CD14-positive monocyte (primary cell): ENCODE data around the gene FBXL20. TPM values are rescaled to one million over a fixed set of nuclear protein-coding genes. Genes with fewer than 3 reads are reported as not detected.

Experiments
- DNase-seq, 3 donors: peaks; one replicate each; pipeline ENCODE4 v3.0.0-alpha.2; 2011 to 2022
- H2AFZ ChIP-seq: 2 replicates; pipeline ENCODE4 v1.6.0; 2012; ENCODE audit warnings: mild to moderate bottlenecking, low read depth, low read length, inconsistent platforms; ENCODE audit not compliant: insufficient read depth, poor library complexity, severe bottlenecking
- H3K27ac ChIP-seq, 2 donors: 1 replicate in 1 of 2; 2 replicates in 1 of 2; pipeline ENCODE4 v1.5.1; 2012 to 2013; ENCODE audit warnings: low read length in 2 of 2, control low read depth in 1 of 2, inconsistent platforms in 1 of 2, low read depth in 1 of 2, mild to moderate bottlenecking in 1 of 2
- H3K27me3 ChIP-seq, 2 donors: one replicate each; pipeline versions ENCODE4 v1.6.0 to v1.6.1; 2011 to 2013; ENCODE audit warnings: low read length in 2 of 2; ENCODE audit not compliant: control insufficient read depth in 2 of 2, insufficient read depth in 2 of 2
- H3K36me3 ChIP-seq, 2 donors: replicated peaks in 1 of 2; 1 replicate in 1 of 2; 2 replicates in 1 of 2; pipeline versions ENCODE4 v1.5.1 to v1.6.1; 2012 to 2013; ENCODE audit warnings: low read length in 2 of 2, control low read depth in 1 of 2, inconsistent platforms in 1 of 2, mild to moderate bottlenecking in 1 of 2; ENCODE audit not compliant: insufficient read depth in 2 of 2, control insufficient read depth in 1 of 2
- H3K4me1 ChIP-seq, 2 donors: 1 replicate in 1 of 2; 2 replicates in 1 of 2; pipeline versions ENCODE4 v1.5.1 to v1.6.1; 2012 to 2013; ENCODE audit warnings: low read length in 2 of 2, control low read depth in 1 of 2, inconsistent platforms in 1 of 2, mild to moderate bottlenecking in 1 of 2, moderate library complexity in 1 of 2; ENCODE audit not compliant: insufficient read depth in 2 of 2, control insufficient read depth in 1 of 2
- H3K4me2 ChIP-seq: replicated peaks from 2 replicates; pipeline ENCODE3; 2012; ENCODE audit warnings: low read length, moderate library complexity, mild to moderate bottlenecking; ENCODE audit not compliant: poor library complexity, severe bottlenecking; ENCODE audit errors: extremely low read depth
- H3K4me3 ChIP-seq, 3 experiments: fragments of 200-600 bp in 1 of 3; sonication (generic) in 1 of 3; replicated peaks in 1 of 3; 1 replicate in 2 of 3; 2 replicates in 1 of 3; pipeline ENCODE4 v1.5.1; 2011 to 2013; ENCODE audit warnings: low read length in 3 of 3, mild to moderate bottlenecking in 3 of 3, control low read depth in 2 of 3, low read depth in 2 of 3, inconsistent platforms in 1 of 3, moderate library complexity in 1 of 3
- H3K79me2 ChIP-seq: 2 replicates; pipeline ENCODE4 v1.6.0; 2012; ENCODE audit warnings: mild to moderate bottlenecking, control low read depth, inconsistent platforms, low read length, moderate library complexity; ENCODE audit not compliant: insufficient read depth
- H3K9ac ChIP-seq: 2 replicates; pipeline ENCODE4 v1.6.0; 2017; ENCODE audit warnings: low read length, mild to moderate bottlenecking; ENCODE audit not compliant: insufficient read depth, poor library complexity, severe bottlenecking
- H3K9me3 ChIP-seq, 2 donors: replicated peaks in 1 of 2; 1 replicate in 1 of 2; 2 replicates in 1 of 2; pipeline versions ENCODE4 v1.5.1 to v1.6.1; 2012 to 2013; ENCODE audit warnings: low read length in 2 of 2, control low read depth in 1 of 2; ENCODE audit not compliant: control insufficient read depth in 1 of 2, insufficient read depth in 1 of 2
- H4K20me1 ChIP-seq: 2 replicates; pipeline ENCODE4 v1.6.0; 2012; ENCODE audit warnings: mild to moderate bottlenecking, low read length, control low read depth, moderate library complexity; ENCODE audit not compliant: insufficient read depth
- H3K27ac Mint-ChIP-seq, 7 donors: one replicate each; pipeline ENCODE4 v1.8.0; 2020; ENCODE audit warnings: mild to moderate bottlenecking in 7 of 7, mixed read lengths in 7 of 7, moderate library complexity in 6 of 7, inconsistent platforms in 2 of 7
- H3K27me3 Mint-ChIP-seq, 3 donors: one replicate each; pipeline ENCODE4 v1.8.0; 2021 to 2022; ENCODE audit warnings: low read depth in 3 of 3, mild to moderate bottlenecking in 3 of 3, mixed read lengths in 3 of 3, moderate library complexity in 3 of 3, inconsistent platforms in 1 of 3
- H3K36me3 Mint-ChIP-seq, 2 donors: one replicate each; pipeline ENCODE4 v1.8.0; 2020; ENCODE audit warnings: mixed read lengths in 2 of 2, inconsistent platforms in 1 of 2, mild to moderate bottlenecking in 1 of 2
- H3K4me1 Mint-ChIP-seq: one replicate; pipeline ENCODE4 v1.8.0; 2020; ENCODE audit warnings: mild to moderate bottlenecking, mixed read lengths
- H3K4me3 Mint-ChIP-seq, 2 donors: one replicate each; pipeline ENCODE4 v1.8.0; 2020; ENCODE audit warnings: mild to moderate bottlenecking in 2 of 2, mixed read lengths in 2 of 2, moderate library complexity in 1 of 2
- H3K9me3 Mint-ChIP-seq, 7 donors: one replicate each; pipeline ENCODE4 v1.8.0; 2020 to 2022; ENCODE audit warnings: mixed read lengths in 7 of 7, mild to moderate bottlenecking in 6 of 7, moderate library complexity in 6 of 7, inconsistent platforms in 2 of 7
- WGBS: methylation state at CpG from one replicate; pipeline ENCODE4 v1.1.5; 2013; ENCODE audit warnings: missing lambda C conversion rate; ENCODE audit not compliant: insufficient coverage; 5-methylcytosine and 5-hydroxymethylcytosine counted together
- intact Hi-C, 2 donors: fragments of 100-400 bp; cut with micrococcal nuclease; formaldehyde crosslinking; loops; one replicate each; pipeline versions ENCODE4 v1.15.0 to v1.15.1; 2023
- polyA plus RNA-seq, 3 donors: library from polyadenylated mRNA; depleted of rRNA in 1 of 3; unstranded in 2 of 3; stranded (reverse) in 1 of 3; fragments of 300-500 nt in 2 of 3; fragments of >200 nt in 1 of 3; fragmentation: Illumina TruSeq in 2 of 3; gene quantifications; 1 replicate in 2 of 3; 2 replicates in 1 of 3; pipeline ENCODE4 v1.2.3, GENCODE V29; 2012 to 2021
- TF ChIP-seq, protein P1 (sequence below): fragments of 200-600 bp; IDR thresholded peaks from one replicate; pipeline ENCODE4 v1.8.0; 2022; ENCODE audit warnings: antibody characterized with exemption, mild to moderate bottlenecking

The FBXL20 gene
- polyA plus RNA-seq, 3 donors, result 4.0 to 7.7 (median 4.7) TPM

- peak; percentile 77 to 89 (median 87) for DNase-seq
- peak overlapping the region; percentile 97 for H3K4me2 ChIP-seq
- H3K27me3 ChIP-seq, result no peaks in the 10 kb centered on the region
- Mint-ChIP-seq H3K4me3 (peak overlapping the region; percentile 99), H3K4me1 (peaks cover 30% of the 10 kb centered on the region), H3K27me3 (peaks cover 0 to 3% (median 0%) of the 10 kb centered on the region in 3 donors), H3K27ac (peak overlapping the region; percentile 90 to 96 (median 95)), H3K9me3 (no peaks in the 10 kb centered on the region), H3K36me3 (peaks cover 9 to 22% of the 10 kb centered on the region in 2 donors)
- peaks cover 24% of the 10 kb centered on the region for H4K20me1 ChIP-seq
- peaks cover 42% of the 10 kb centered on the region for H3K79me2 ChIP-seq
- H3K9ac ChIP-seq, result peak overlapping the region; percentile 87
- intact Hi-C loops, result loop anchor here in 1 of 2 donors (1.0 to 5.0 kb wide), 2 partner anchors 37 to 130 kb away; no protein-coding TSS in a partner anchor
- H3K4me1 ChIP-seq, result peaks cover 15 to 16% of the 10 kb centered on the region in 2 donors
- 1% methylated on average over 35 of the region's 53 CpGs for WGBS
- peaks cover 13 to 26% of the 10 kb centered on the region in 2 donors for H3K36me3 ChIP-seq
- H3K9me3 ChIP-seq, result no peaks in the 10 kb centered on the region
- H2AFZ ChIP-seq, result peak overlapping the region; percentile 89
- TF ChIP-seq, protein P1, sequence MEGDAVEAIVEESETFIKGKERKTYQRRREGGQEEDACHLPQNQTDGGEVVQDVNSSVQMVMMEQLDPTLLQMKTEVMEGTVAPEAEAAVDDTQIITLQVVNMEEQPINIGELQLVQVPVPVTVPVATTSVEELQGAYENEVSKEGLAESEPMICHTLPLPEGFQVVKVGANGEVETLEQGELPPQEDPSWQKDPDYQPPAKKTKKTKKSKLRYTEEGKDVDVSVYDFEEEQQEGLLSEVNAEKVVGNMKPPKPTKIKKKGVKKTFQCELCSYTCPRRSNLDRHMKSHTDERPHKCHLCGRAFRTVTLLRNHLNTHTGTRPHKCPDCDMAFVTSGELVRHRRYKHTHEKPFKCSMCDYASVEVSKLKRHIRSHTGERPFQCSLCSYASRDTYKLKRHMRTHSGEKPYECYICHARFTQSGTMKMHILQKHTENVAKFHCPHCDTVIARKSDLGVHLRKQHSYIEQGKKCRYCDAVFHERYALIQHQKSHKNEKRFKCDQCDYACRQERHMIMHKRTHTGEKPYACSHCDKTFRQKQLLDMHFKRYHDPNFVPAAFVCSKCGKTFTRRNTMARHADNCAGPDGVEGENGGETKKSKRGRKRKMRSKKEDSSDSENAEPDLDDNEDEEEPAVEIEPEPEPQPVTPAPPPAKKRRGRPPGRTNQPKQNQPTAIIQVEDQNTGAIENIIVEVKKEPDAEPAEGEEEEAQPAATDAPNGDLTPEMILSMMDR, result no peak
- peak overlapping the region; percentile 90 to 95 (median 95) for H3K4me3 ChIP-seq
- peak overlapping the region; percentile 65 to 77 for H3K27ac ChIP-seq
Measured at GRCh38 chr17:39402244-39402889, 941 bp upstream of the FBXL20 start.

GRCh38 chr17:39400547-39401411 is 647 bp downstream of the FBXL20 start:
- Mint-ChIP-seq H3K9me3 (no peaks in the 10 kb centered on the region), H3K36me3 (peaks cover 8 to 15% of the 10 kb centered on the region in 2 donors), H3K4me1 (peaks cover 30% of the 10 kb centered on the region), H3K27me3 (peaks cover 0 to 3% (median 0%) of the 10 kb centered on the region in 3 donors), H3K27ac (peak overlapping the region; percentile 69 to 96 (median 90)), H3K4me3 (peak overlapping the region; percentile 99)
- peaks cover 40% of the 10 kb centered on the region for H4K20me1 ChIP-seq
- H3K9me3 ChIP-seq, result no peaks in the 10 kb centered on the region
- peak overlapping the region; percentile 87 for H3K9ac ChIP-seq
- peak overlapping the region; percentile 90 to 95 (median 95) for H3K4me3 ChIP-seq
- H3K36me3 ChIP-seq, result peaks cover 2 to 10% of the 10 kb centered on the region in 2 donors
- WGBS, result under 1% methylated on average over 40 of the region's 46 CpGs
- peaks cover 15 to 16% of the 10 kb centered on the region in 2 donors for H3K4me1 ChIP-seq
- TF ChIP-seq, protein P1, result no peak
- DNase-seq, result no peak
- H3K27me3 ChIP-seq, result no peaks in the 10 kb centered on the region
- H2AFZ ChIP-seq, result peak overlapping the region; percentile 89
- peak overlapping the region; percentile 65 to 77 for H3K27ac ChIP-seq
- H3K4me2 ChIP-seq, result peak overlapping the region; percentile 97
- H3K79me2 ChIP-seq, result peaks cover 57% of the 10 kb centered on the region
- intact Hi-C loops, result loop anchor here in 1 of 2 donors (2.0 to 5.0 kb wide), 2 partner anchors 50 to 128 kb away; partner anchors contain the start of gene MED1
